IPS-18a (cell line): ENCODE results near the gene UBXN7.
"Not testable (repeated sequence)": the region's sequence is repeated elsewhere in the genome, so short reads cannot be mapped to it uniquely, and the experiment has no call there.

Source experiments
- H3K27ac ChIP-seq: one replicate; pipeline ENCODE4 v1.5.1; 2013; ENCODE audit warnings: low read length
- H3K27me3 ChIP-seq: one replicate; pipeline ENCODE4 v1.6.1; 2013; ENCODE audit warnings: mild to moderate bottlenecking, low read length; ENCODE audit not compliant: control insufficient read depth, insufficient read depth
- H3K36me3 ChIP-seq: one replicate; pipeline ENCODE4 v1.6.1; 2013; ENCODE audit warnings: low read depth, low read length; ENCODE audit not compliant: control insufficient read depth
- H3K4me1 ChIP-seq: one replicate; pipeline ENCODE4 v1.6.1; 2013; ENCODE audit warnings: low read depth, low read length; ENCODE audit not compliant: control insufficient read depth
- H3K4me3 ChIP-seq: one replicate; pipeline ENCODE4 v1.5.1; 2013; ENCODE audit warnings: low read length
- H3K9ac ChIP-seq: one replicate; pipeline ENCODE4 v1.6.1; 2013; ENCODE audit warnings: mild to moderate bottlenecking, low read length, moderate library complexity
- H3K9me3 ChIP-seq: one replicate; pipeline ENCODE4 v1.6.1; 2013; ENCODE audit warnings: low read depth, low read length; ENCODE audit not compliant: control insufficient read depth

UBXN7 gene

GRCh38 chr3:196327405-196327804 is 104.8 kb downstream of the UBXN7 start:
- Histone ChIP-seq H3K9ac (no peak overlapping the region), H3K4me1 (no peaks in the 10 kb centered on the region), H3K27ac (no peak overlapping the region), H3K36me3 (no peaks in the 10 kb centered on the region), H3K4me3 (no peak overlapping the region), H3K27me3 (no peaks in the 10 kb centered on the region), H3K9me3 (no peaks in the 10 kb centered on the region)

DNA sequence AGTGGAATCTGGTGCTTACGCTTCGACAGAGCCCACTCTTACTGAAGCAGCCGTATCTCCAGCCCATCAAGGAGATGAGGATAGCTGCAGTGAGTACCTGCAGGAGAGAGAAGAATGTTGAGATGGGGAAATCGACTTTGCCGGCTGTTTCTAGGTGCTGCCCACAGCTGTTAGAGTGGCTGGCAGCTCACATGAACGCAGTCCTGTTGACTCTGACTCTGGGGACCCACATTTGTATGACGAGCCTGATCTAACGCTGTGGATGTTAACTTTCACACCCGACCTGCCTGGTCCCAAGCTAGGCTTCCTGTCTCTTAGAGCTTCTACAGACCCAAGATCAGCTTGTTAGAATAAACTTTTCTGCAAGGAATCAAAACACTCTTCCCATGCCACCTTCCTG is 105.3 kb downstream of the UBXN7 start:
- Histone ChIP-seq H3K4me3 (no peak overlapping the region), H3K36me3 (no peaks in the 10 kb centered on the region), H3K9ac (no peak overlapping the region), H3K27me3 (no peaks in the 10 kb centered on the region), H3K9me3 (no peaks in the 10 kb centered on the region), H3K27ac (no peak overlapping the region), H3K4me1 (no peaks in the 10 kb centered on the region)

- no peak overlapping the region for H3K4me3 ChIP-seq
- H3K27ac ChIP-seq, result no peak overlapping the region
- no peaks in the 10 kb centered on the region for H3K36me3 ChIP-seq
- H3K27me3 ChIP-seq, result no peaks in the 10 kb centered on the region
- H3K9me3 ChIP-seq, result no peaks in the 10 kb centered on the region
- no peaks in the 10 kb centered on the region for H3K4me1 ChIP-seq
- no peak overlapping the region for H3K9ac ChIP-seq
These were observed 108.5 kb downstream of the UBXN7 start for GRCh38 chr3:196323691-196324090.

GRCh38 chr3:196323016-196323415 is 109.2 kb downstream of the UBXN7 start:
- Histone ChIP-seq H3K27me3 (no peaks in the 10 kb centered on the region), H3K9me3 (no peaks in the 10 kb centered on the region), H3K27ac (no peak overlapping the region), H3K4me3 (no peak overlapping the region), H3K36me3 (no peaks in the 10 kb centered on the region), H3K4me1 (no peaks in the 10 kb centered on the region), H3K9ac (no peak overlapping the region)

DNA sequence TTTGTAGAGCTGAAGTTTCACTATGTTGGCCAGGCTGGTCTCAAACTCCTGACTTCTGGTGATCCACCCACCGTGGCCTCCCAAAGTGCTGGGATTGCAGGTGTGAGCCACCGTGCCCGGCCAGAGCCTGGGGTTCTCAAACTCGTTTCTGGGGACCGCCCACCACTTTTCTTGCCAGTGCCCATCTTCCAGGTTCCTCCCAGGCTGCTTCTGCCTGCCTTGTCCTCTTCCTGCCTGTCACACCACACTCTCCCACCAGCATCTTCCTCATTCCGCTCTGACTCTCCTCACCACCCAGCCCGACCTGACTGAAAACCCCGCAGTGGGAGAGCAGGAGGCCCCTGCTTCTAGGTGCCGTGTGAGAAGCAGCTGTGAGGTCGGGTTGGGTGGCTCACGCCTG is 111.1 kb downstream of the UBXN7 start:
- Histone ChIP-seq H3K36me3 (no peaks in the 10 kb centered on the region), H3K27ac (no peak overlapping the region), H3K4me1 (no peaks in the 10 kb centered on the region), H3K4me3 (no peak overlapping the region), H3K9ac (no peak overlapping the region), H3K27me3 (no peaks in the 10 kb centered on the region), H3K9me3 (no peaks in the 10 kb centered on the region)

GRCh38 chr3:196320137-196320536 is 112.1 kb downstream of the UBXN7 start:
- Histone ChIP-seq H3K9ac (no peak overlapping the region), H3K9me3 (no peaks in the 10 kb centered on the region), H3K27me3 (no peaks in the 10 kb centered on the region), H3K27ac (no peak overlapping the region), H3K4me3 (no peak overlapping the region), H3K36me3 (no peaks in the 10 kb centered on the region), H3K4me1 (no peaks in the 10 kb centered on the region)

- Histone ChIP-seq H3K4me1 (no peaks in the 10 kb centered on the region), H3K36me3 (no peaks in the 10 kb centered on the region), H3K9ac (peak within 1 kb of the TSS; percentile 73), H3K27ac (no peak within 1 kb of the TSS), H3K27me3 (no peaks in the 10 kb centered on the region), H3K9me3 (no peaks in the 10 kb centered on the region), H3K4me3 (peak within 1 kb of the TSS; percentile 83)
These were observed 114.3 kb downstream of the UBXN7 start, which contains the start of gene DYNLT2B for GRCh38 chr3:196317687-196318467. Gene DYNLT2B (minus strand): TSS chr3:196318240. CDS start chr3:196318152, 88 bp downstream.

GRCh38 chr3:196316799-196317686 is 115.2 kb downstream of the UBXN7 start:
- not testable (repeated sequence) for H3K27ac ChIP-seq, H3K36me3 ChIP-seq, H3K27me3 ChIP-seq, H3K9me3 ChIP-seq, H3K4me1 ChIP-seq
- peak overlapping the region; percentile 83 for H3K4me3 ChIP-seq
- H3K9ac ChIP-seq, result peak overlapping the region; percentile 73

DNA sequence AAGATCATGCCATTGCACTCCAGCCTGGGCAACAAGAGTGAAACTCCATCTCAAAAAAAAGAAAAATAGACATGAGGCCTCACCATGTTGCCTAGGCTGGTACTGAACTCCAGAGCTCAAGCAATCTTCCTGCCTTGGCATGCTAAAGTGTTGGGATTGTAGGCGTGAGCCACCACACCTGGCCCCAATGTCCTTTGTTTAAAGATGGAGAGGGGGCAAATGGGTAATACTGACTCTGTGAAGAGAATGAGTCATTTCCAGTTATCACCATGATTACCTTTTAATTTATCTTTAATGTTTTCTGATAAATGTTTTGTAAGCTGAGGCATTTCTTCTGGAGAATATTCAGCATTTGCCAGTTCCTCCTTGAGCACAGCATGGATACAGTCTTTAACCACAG is 116.4 kb downstream of the UBXN7 start:
- Histone ChIP-seq H3K27ac (no peak overlapping the region), H3K9ac (no peak overlapping the region), H3K4me1 (no peaks in the 10 kb centered on the region), H3K9me3 (no peaks in the 10 kb centered on the region), H3K4me3 (no peak overlapping the region), H3K27me3 (no peaks in the 10 kb centered on the region), H3K36me3 (no peaks in the 10 kb centered on the region)

- H3K27me3 ChIP-seq, result no peaks in the 10 kb centered on the region
- no peak overlapping the region for H3K27ac ChIP-seq
- no peak overlapping the region for H3K4me3 ChIP-seq
- no peaks in the 10 kb centered on the region for H3K4me1 ChIP-seq
- no peaks in the 10 kb centered on the region for H3K9me3 ChIP-seq
- no peaks in the 10 kb centered on the region for H3K36me3 ChIP-seq
- no peak overlapping the region for H3K9ac ChIP-seq
These were observed 117.6 kb downstream of the UBXN7 start for GRCh38 chr3:196314597-196314996.

GRCh38 chr3:196314086-196314485 is 118.1 kb downstream of the UBXN7 start:
- H3K9ac ChIP-seq, H3K4me3 ChIP-seq, H3K4me1 ChIP-seq, H3K27me3 ChIP-seq, H3K9me3 ChIP-seq, H3K27ac ChIP-seq, H3K36me3 ChIP-seq: not testable (repeated sequence)
